ENCODE measurements around the gene TMPRSS13.

TMPRSS13 gene

DNA sequence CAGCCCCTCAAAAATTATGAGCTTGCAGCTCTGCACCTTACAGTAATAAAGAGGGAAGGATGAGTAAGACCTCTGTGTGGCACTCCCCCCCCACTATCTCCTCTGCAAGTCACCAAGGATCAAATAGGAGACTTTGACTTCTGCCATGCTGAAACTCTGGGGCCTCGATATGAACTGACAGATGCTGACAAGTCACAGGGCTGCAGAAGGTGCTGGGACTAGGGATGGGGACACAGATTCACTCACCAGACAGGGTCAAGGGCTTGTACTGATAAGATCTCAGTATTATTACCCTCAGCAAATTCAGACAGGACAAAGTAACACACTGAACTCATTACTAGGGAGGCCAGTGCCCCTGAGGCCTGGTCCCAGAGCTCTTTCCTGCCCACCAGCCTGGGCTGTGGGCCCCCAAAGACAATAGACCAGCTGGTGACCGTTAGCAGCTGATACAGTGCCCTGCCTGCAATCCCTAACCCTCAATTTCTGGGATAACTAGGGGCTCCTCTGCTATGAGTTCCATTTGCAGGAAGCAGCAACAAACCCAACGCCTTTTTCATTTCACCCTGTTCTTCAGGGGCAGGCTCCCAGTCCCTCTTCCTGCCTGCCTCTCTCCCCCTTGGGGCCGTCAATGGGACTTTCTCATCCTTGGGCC, 20.1 kb downstream of the TMPRSS13 start:
- TF ChIP-seq FOXP2 (optimal IDR thresholded peaks at IDR 0.05; ENCODE audit: control extremely low read depth, extremely low read length, insufficient read depth): no peak
- no peak for TF ChIP-seq EZH2 (IDR thresholded peaks at IDR 0.05)
- no peak for TF ChIP-seq POLR2AphosphoS5 (IDR thresholded peaks at IDR 0.05; ENCODE audit: borderline replicate concordance, low read depth, low read length)
- DNase-seq (ENCODE audit: low read depth, low spot score): no peak
- H3K9ac ChIP-seq (ENCODE audit: insufficient read length): no peak overlapping the region
- no peaks in the 10 kb centered on the region for H3K9me3 ChIP-seq (ENCODE audit: low read depth, low read length)
- no peak overlapping the region for H3K27ac ChIP-seq
- H3K4me3 ChIP-seq: no peak overlapping the region
- no peaks in the 10 kb centered on the region for H3K36me3 ChIP-seq (ENCODE audit: insufficient read depth, low read length)

DNA sequence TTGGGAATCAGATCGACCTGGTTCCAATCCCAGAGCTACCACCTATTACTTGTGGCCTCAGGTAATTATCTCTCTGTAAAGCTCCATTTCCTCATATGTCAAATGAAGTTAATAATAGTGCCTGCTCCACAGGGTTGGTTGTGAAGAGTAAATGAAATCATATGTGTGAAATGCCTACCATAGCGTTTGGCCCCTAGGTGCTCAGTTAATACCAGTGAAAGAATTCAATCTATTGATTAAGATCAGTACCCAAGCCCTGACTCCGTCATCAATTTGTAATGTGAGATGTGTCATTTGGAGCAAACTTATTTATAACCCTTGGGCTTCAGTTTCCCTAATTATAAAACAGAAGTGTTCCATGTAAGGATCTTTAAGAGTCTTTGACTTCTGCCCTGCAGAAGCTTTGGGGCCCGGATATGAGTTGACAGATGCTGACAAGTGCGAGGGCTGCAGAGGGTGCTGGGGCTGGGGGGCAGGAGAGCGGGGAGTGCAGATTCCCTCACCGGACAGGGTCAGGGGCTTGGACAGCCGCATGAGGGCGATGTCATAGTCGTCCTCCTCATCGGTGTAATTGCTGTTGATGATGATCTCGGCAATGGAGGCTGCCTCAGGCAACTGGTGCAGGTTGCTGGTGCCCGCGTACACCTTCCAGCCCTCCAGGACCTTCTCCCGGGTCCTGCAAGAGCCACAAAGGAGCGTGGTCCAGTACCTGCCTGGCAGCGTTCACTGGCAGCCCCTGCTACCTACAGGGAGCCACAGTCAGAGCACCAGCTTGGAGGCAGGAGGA, 20.9 kb downstream of the TMPRSS13 start:
- Histone ChIP-seq H3K36me3 (ENCODE audit: insufficient read depth, low read length) (no peaks in the 10 kb centered on the region), H3K9me3 (ENCODE audit: low read depth, low read length) (no peaks in the 10 kb centered on the region), H3K4me3 (peak overlapping the region; percentile 77), H3K27ac (no peak overlapping the region), H3K9ac (ENCODE audit: insufficient read length) (no peak overlapping the region)
- no peak for DNase-seq (ENCODE audit: low read depth, low spot score)
- TF ChIP-seq POLR2AphosphoS5 (IDR thresholded peaks at IDR 0.05; ENCODE audit: borderline replicate concordance, low read depth, low read length) (no peak), FOXP2 (optimal IDR thresholded peaks at IDR 0.05; ENCODE audit: control extremely low read depth, extremely low read length, insufficient read depth) (no peak), EZH2 (IDR thresholded peaks at IDR 0.05) (no peak)

DNA sequence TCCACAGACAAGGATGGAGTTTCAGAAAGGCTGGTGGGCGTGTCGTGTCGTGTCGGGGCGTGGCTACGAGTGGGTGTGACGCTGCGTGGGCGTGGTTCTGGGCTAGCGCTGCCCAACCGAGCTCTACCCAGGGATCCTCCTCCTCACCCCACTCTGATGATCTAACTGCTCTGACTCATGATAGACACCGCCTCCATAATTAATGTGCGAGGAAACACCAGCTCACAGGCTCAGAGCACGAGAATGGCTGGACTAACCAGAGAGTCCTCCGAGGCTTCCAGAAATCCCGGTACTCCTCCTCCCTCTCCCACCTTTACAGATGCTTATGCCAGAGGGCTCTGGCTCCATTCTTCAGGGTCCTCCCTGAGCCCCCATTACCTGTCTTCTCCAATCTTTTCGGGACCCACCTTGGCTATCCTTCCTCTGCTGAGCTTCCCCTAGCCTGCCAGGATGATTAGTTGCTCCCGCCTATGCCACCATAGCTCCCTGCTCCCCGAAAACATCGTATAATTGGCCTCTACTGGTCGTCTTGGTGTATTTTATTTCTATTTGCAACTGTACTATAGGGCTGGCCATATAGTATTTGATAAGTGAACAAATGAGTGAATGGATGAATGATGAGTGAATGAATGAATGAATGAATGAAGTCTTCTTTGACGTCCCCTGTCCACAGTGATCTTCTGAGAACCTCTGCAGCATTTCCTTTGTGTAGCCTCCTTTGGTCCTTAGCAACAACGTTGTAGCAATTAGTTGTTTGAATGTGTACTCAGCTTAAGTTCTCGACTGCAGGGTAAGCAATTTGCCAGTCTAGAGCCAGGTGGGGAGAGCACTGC, 21.7 kb downstream of the TMPRSS13 start:
- peak overlapping the region; percentile 77 for H3K4me3 ChIP-seq
- peak overlapping the region; percentile 83 for H3K27ac ChIP-seq
- H3K9me3 ChIP-seq (ENCODE audit: low read depth, low read length): no peaks in the 10 kb centered on the region
- TF ChIP-seq FOXP2 (optimal IDR thresholded peaks at IDR 0.05; ENCODE audit: control extremely low read depth, extremely low read length, insufficient read depth): no peak
- no peak for TF ChIP-seq POLR2AphosphoS5 (IDR thresholded peaks at IDR 0.05; ENCODE audit: borderline replicate concordance, low read depth, low read length)
- TF ChIP-seq EZH2 (IDR thresholded peaks at IDR 0.05): no peak
- H3K9ac ChIP-seq (ENCODE audit: insufficient read length): peak overlapping the region; percentile 76
- H3K36me3 ChIP-seq (ENCODE audit: insufficient read depth, low read length): no peaks in the 10 kb centered on the region
- DNase-seq (ENCODE audit: low read depth, low spot score): peak; percentile 40

GRCh38 chr11:117906710-117907109, 22.5 kb downstream of the TMPRSS13 start:
- no peak for DNase-seq (ENCODE audit: low read depth, low spot score)
- peak overlapping the region; percentile 15; the same call in 1 of the 2 replicates for H3K27ac ChIP-seq
- no peak overlapping the region for H3K9ac ChIP-seq (ENCODE audit: insufficient read length)
- H3K4me3 ChIP-seq: no peak overlapping the region
- no peaks in the 10 kb centered on the region for H3K36me3 ChIP-seq (ENCODE audit: insufficient read depth, low read length)
- no peaks in the 10 kb centered on the region for H3K9me3 ChIP-seq (ENCODE audit: low read depth, low read length)
- TF ChIP-seq POLR2AphosphoS5 (IDR thresholded peaks at IDR 0.05; ENCODE audit: borderline replicate concordance, low read depth, low read length) (no peak), EZH2 (IDR thresholded peaks at IDR 0.05) (no peak), FOXP2 (optimal IDR thresholded peaks at IDR 0.05; ENCODE audit: control extremely low read depth, extremely low read length, insufficient read depth) (no peak)

GRCh38 chr11:117906126-117906525, 23.1 kb downstream of the TMPRSS13 start:
- no peak overlapping the region for H3K27ac ChIP-seq
- no peak for DNase-seq (ENCODE audit: low read depth, low spot score)
- no peak overlapping the region for H3K9ac ChIP-seq (ENCODE audit: insufficient read length)
- TF ChIP-seq FOXP2 (optimal IDR thresholded peaks at IDR 0.05; ENCODE audit: control extremely low read depth, extremely low read length, insufficient read depth) (no peak), EZH2 (IDR thresholded peaks at IDR 0.05) (no peak), POLR2AphosphoS5 (IDR thresholded peaks at IDR 0.05; ENCODE audit: borderline replicate concordance, low read depth, low read length) (no peak)
- no peaks in the 10 kb centered on the region for H3K9me3 ChIP-seq (ENCODE audit: low read depth, low read length)
- H3K36me3 ChIP-seq (ENCODE audit: insufficient read depth, low read length): no peaks in the 10 kb centered on the region
- H3K4me3 ChIP-seq: no peak overlapping the region

GRCh38 chr11:117905524-117905923, 23.7 kb downstream of the TMPRSS13 start:
- TF ChIP-seq FOXP2 (optimal IDR thresholded peaks at IDR 0.05; ENCODE audit: control extremely low read depth, extremely low read length, insufficient read depth): no peak
- TF ChIP-seq POLR2AphosphoS5 (IDR thresholded peaks at IDR 0.05; ENCODE audit: borderline replicate concordance, low read depth, low read length): no peak
- TF ChIP-seq EZH2 (IDR thresholded peaks at IDR 0.05): no peak
- Histone ChIP-seq H3K9ac (ENCODE audit: insufficient read length) (no peak overlapping the region), H3K27ac (no peak overlapping the region), H3K4me3 (no peak overlapping the region), H3K9me3 (ENCODE audit: low read depth, low read length) (no peaks in the 10 kb centered on the region), H3K36me3 (ENCODE audit: insufficient read depth, low read length) (no peaks in the 10 kb centered on the region)
- no peak for DNase-seq (ENCODE audit: low read depth, low spot score)

DNA sequence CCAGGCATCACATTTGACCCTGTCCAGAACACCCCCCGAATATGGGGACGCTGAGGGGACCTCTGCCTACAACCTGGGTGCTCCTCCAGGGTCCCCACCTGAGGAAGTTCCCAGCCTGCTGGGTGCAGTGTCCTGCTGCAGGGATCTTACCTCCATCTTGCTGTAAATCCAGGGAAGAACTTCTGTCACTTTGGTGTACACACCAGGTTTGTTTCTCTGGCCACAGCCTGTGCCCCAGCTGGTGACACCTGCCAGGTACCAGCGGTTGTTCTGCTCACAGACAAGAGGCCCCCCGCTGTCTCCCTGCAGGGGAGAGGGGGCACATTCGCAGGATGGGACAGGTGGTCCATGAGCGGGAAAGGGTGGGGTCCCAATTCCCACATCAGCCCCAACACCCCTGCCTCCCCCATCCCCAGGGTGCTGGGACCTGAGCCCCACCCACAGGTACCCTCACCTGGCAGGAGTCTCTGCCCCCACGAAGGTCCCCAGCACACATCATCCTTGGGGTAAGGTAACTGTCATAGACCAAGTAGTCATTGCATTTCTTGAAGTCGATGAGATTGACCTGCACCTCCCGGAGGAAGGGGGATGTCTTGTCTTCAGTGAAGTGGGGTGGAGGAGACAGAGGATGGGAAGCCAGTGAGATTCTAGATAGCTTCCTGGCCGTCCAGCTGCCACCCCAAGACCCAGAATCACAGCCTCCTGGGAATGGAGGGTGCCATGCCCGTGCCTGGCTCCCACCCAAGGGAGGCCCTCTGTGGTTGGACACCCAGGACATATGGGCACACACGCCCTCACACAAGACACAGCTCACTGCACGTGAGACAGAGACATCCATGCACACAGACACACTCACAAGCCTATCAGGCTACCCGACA, 25.5 kb downstream of the TMPRSS13 start:
- no peak for DNase-seq (ENCODE audit: low read depth, low spot score)
- H3K9me3 ChIP-seq (ENCODE audit: low read depth, low read length): no peaks in the 10 kb centered on the region
- no peak overlapping the region for H3K4me3 ChIP-seq
- no peak overlapping the region for H3K27ac ChIP-seq
- no peak overlapping the region for H3K9ac ChIP-seq (ENCODE audit: insufficient read length)
- H3K36me3 ChIP-seq (ENCODE audit: insufficient read depth, low read length): no peaks in the 10 kb centered on the region
- no peak for TF ChIP-seq POLR2AphosphoS5 (IDR thresholded peaks at IDR 0.05; ENCODE audit: borderline replicate concordance, low read depth, low read length)
- TF ChIP-seq FOXP2 (optimal IDR thresholded peaks at IDR 0.05; ENCODE audit: control extremely low read depth, extremely low read length, insufficient read depth): no peak
- no peak for TF ChIP-seq EZH2 (IDR thresholded peaks at IDR 0.05)
